PFSK-1 (cell line): ENCODE measurements around the gene C6orf62.

Source experiments
- FOXP2 ChIP-seq: optimal IDR thresholded peaks from 2 replicates; pipeline ENCODE3; 2011; ENCODE audit warnings: borderline replicate concordance, control low read depth, inconsistent platforms; ENCODE audit not compliant: insufficient read depth; ENCODE audit errors: extremely low read length, extremely low read depth
- POLR2AphosphoS5 ChIP-seq: IDR thresholded peaks from 2 replicates; pipeline ENCODE4 v1.6.1; 2012; ENCODE audit warnings: low read depth, mild to moderate bottlenecking, control low read depth, low read length, moderate library complexity
- SIN3A ChIP-seq: IDR thresholded peaks from 2 replicates; pipeline ENCODE4 v1.6.1; 2012; ENCODE audit warnings: mild to moderate bottlenecking, low read length, moderate library complexity, borderline replicate concordance; ENCODE audit not compliant: insufficient read depth
- TAF1 ChIP-seq: IDR thresholded peaks from 2 replicates; pipeline ENCODE4 v1.6.1; 2012; ENCODE audit warnings: low read length, control low read depth, borderline replicate concordance; ENCODE audit not compliant: insufficient read depth
- TF ChIP-seq, protein P1 (sequence below), 2 experiments: IDR thresholded peaks; 2 replicates each; pipeline versions ENCODE4 v1.6.1 to v1.8.0; 2011 to 2012; ENCODE audit warnings: low read depth in 2 of 2, low read length in 2 of 2, control low read depth in 1 of 2, inconsistent platforms in 1 of 2, mild to moderate bottlenecking in 1 of 2, moderate library complexity in 1 of 2; ENCODE audit not compliant: insufficient read depth in 1 of 2

C6orf62 gene

DNA sequence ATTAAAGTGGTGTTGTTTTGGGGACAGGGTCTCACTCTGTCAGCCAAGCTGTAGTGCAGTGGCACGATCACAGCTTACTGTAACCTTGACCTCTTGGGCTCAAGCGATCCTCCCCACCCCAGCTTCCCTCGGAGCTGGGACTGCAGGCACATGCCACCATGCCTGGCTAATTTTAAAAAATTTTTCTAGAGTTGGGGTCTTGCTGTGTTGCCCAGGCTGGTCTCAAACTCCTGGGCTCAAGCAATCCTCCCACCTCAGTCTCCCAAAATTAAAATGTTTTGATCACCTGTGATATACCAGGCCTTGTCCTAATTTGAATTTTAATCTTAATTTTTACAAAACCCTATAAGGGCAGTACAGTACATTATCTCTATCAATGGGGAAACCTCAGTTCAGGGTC, 26.5 kb downstream of the C6orf62 start:
- no peak for TF ChIP-seq SIN3A
- TF ChIP-seq, protein P1, sequence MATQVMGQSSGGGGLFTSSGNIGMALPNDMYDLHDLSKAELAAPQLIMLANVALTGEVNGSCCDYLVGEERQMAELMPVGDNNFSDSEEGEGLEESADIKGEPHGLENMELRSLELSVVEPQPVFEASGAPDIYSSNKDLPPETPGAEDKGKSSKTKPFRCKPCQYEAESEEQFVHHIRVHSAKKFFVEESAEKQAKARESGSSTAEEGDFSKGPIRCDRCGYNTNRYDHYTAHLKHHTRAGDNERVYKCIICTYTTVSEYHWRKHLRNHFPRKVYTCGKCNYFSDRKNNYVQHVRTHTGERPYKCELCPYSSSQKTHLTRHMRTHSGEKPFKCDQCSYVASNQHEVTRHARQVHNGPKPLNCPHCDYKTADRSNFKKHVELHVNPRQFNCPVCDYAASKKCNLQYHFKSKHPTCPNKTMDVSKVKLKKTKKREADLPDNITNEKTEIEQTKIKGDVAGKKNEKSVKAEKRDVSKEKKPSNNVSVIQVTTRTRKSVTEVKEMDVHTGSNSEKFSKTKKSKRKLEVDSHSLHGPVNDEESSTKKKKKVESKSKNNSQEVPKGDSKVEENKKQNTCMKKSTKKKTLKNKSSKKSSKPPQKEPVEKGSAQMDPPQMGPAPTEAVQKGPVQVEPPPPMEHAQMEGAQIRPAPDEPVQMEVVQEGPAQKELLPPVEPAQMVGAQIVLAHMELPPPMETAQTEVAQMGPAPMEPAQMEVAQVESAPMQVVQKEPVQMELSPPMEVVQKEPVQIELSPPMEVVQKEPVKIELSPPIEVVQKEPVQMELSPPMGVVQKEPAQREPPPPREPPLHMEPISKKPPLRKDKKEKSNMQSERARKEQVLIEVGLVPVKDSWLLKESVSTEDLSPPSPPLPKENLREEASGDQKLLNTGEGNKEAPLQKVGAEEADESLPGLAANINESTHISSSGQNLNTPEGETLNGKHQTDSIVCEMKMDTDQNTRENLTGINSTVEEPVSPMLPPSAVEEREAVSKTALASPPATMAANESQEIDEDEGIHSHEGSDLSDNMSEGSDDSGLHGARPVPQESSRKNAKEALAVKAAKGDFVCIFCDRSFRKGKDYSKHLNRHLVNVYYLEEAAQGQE (IDR thresholded peaks at IDR 0.05; ENCODE audit: insufficient read depth in 1 of 2, low read depth in 2 of 2, low read length in 2 of 2), result no peak
- TF ChIP-seq FOXP2, result no peak
- no peak for TF ChIP-seq POLR2AphosphoS5

DNA sequence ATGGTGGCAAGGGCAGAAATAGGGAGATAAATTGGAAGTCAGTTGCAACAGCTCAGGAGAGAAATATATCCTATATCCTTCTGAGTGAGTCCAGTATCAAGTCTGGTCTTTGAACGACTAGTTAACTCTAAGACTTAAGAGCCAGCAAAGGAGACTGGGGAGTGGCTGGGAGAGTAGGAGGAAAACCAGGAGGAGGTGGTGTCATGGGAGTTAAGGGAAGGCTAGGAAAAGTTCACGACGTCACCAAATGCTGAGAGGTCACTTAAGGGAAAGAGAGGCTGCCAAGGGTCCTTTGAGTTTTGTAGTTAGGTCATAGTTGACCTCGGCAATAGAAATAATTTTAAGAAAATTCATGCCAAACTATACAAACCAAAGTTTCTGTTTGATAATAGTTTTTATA, 27.0 kb downstream of the C6orf62 start:
- TF ChIP-seq, protein P1 (IDR thresholded peaks at IDR 0.05; ENCODE audit: insufficient read depth in 1 of 2, low read depth in 2 of 2, low read length in 2 of 2), result no peak
- TF ChIP-seq SIN3A, result no peak
- TF ChIP-seq POLR2AphosphoS5, result no peak
- TF ChIP-seq TAF1, result no peak
- no peak for TF ChIP-seq FOXP2

DNA sequence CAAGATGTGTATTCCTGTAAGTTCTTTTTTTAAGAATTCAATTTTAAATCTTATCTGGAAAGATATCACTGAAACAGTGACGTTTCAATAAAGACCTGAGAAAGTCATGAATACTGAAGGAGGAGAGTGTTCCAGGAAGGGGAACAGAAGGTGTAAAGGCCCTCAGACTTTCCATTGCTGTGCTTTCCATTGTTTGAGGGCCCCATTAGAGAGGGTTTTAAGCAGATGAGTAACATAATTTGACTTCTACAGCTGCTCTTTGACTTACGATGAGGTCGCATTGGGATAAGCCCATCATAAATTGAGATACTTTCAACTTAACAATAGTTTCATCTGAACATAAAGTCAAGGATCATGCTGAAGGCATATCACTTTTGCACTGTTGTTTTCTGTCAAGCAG, 27.4 kb downstream of the C6orf62 start:
- TF ChIP-seq FOXP2 (no peak), SIN3A (no peak), TAF1 (no peak), POLR2AphosphoS5 (no peak)
- TF ChIP-seq, protein P1 (IDR thresholded peaks at IDR 0.05; ENCODE audit: insufficient read depth in 1 of 2, low read depth in 2 of 2, low read length in 2 of 2), result no peak

DNA sequence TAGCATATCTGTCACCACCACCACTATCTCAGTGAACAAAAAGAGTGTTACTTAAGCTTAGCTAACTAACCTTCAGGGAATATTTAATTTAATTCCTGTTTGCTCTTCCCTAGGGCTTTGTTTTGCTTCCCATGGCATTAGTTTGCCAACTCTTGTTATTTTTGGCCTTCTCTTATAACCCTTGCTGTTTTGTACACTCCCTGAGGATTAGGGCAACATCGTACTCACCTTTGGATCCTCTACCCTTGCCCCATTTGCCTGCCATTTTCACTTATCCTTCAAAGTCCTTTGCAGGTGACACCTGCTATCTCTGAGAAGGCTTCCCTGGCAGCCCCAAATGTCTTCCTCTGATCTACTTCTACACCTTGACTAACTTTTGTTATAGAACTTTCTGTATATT, 28.4 kb downstream of the C6orf62 start:
- TF ChIP-seq TAF1 (no peak), FOXP2 (no peak), SIN3A (no peak), POLR2AphosphoS5 (no peak)
- TF ChIP-seq, protein P1 (IDR thresholded peaks at IDR 0.05; ENCODE audit: insufficient read depth in 1 of 2, low read depth in 2 of 2, low read length in 2 of 2), result no peak

DNA sequence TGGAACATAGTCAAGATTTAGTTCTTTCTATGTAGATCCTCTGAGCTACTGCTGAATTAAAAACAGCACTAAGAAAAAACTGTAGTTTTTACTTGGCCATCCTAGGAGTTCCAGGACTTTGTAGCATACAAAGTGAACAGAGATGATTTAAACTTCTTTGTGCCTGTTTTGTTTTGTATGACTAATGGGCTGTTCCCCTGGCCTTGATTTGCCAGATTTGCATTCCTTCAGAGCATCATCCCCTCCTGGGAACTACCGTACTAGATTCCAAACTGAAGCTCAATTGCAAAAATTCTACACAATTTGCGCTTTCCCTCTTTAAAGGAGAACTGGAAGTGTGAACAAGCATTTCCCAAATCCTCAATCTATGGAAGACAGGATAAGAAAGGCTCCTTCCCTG, 29.0 kb downstream of the C6orf62 start:
- TF ChIP-seq TAF1 (no peak), SIN3A (no peak), POLR2AphosphoS5 (no peak), FOXP2 (no peak)
- TF ChIP-seq, protein P1 (IDR thresholded peaks at IDR 0.05; ENCODE audit: insufficient read depth in 1 of 2, low read depth in 2 of 2, low read length in 2 of 2), result no peak
